ENCODE measurements around the gene DYSF. TPM values are rescaled to one million over a fixed set of nuclear protein-coding genes. Genes with fewer than 3 reads are reported as not detected.

DYSF gene
- total and polyA plus RNA-seq, 8 donors, result 17.8 to 71.4 (median 21.6) TPM

- H3K4me1 ChIP-seq, result no peaks in the 10 kb centered on the region
- no peak for ATAC-seq
- no peaks in the 10 kb centered on the region for H3K27me3 ChIP-seq
- H3K36me3 ChIP-seq, result no peaks in the 10 kb centered on the region
- DNase-seq, result no peak
- no peak for TF ChIP-seq CTCF (IDR thresholded peaks at IDR 0.05)
- no peaks in the 10 kb centered on the region for H3K9me3 ChIP-seq
- intact Hi-C loops (cut with DNase I), result no loop called here
- H3K27ac ChIP-seq, result no peak overlapping the region
- no peak overlapping the region for H3K4me3 ChIP-seq
Observed at GRCh38 chr2:71730785-71731383, 277.5 kb downstream of the DYSF start.

- Histone ChIP-seq H3K36me3 (no peaks in the 10 kb centered on the region), H3K4me3 (no peak overlapping the region), H3K4me1 (no peaks in the 10 kb centered on the region), H3K9me3 (no peaks in the 10 kb centered on the region), H3K27me3 (no peaks in the 10 kb centered on the region), H3K27ac (no peak overlapping the region)
- intact Hi-C loops (cut with DNase I), result no loop called here
- no peak for ATAC-seq
- no peak for TF ChIP-seq CTCF (IDR thresholded peaks at IDR 0.05)
- DNase-seq, result no peak
Observed at GRCh38 chr2:71734620-71735019, 281.3 kb downstream of the DYSF start.

- ATAC-seq, result no peak
- Histone ChIP-seq H3K4me3 (no peak overlapping the region), H3K36me3 (no peaks in the 10 kb centered on the region), H3K9me3 (no peaks in the 10 kb centered on the region), H3K4me1 (no peaks in the 10 kb centered on the region), H3K27me3 (no peaks in the 10 kb centered on the region), H3K27ac (no peak overlapping the region)
- intact Hi-C loops (cut with DNase I), result no loop called here
- TF ChIP-seq CTCF (IDR thresholded peaks at IDR 0.05), result no peak
- DNase-seq, result no peak
Observed at GRCh38 chr2:71735676-71736075, 282.3 kb downstream of the DYSF start.

Other genes starting within 250 kb of the DYSF start
- 1 to 10 TPM; 4.6 to 5.9 TPM for gene PAIP2B, start 226.5 kb upstream of the DYSF start, total RNA-seq
- 10 to 100 TPM in 3 of 6 donors, 1 to 10 TPM in 3; 8.4 to 11.5 (median 10.1) TPM for gene PAIP2B, start 226.5 kb upstream of the DYSF start, polyA plus RNA-seq (ENCODE audit: insufficient read length in 6 of 6)
- 10 to 100 TPM; 92.1 to 94.4 TPM for gene ZNF638, start 121.8 kb upstream of the DYSF start, total RNA-seq
- gene ZNF638, start 121.8 kb upstream of the DYSF start, polyA plus RNA-seq (ENCODE audit: insufficient read length in 6 of 6), result 100 to 1,000 TPM; 218 to 280 (median 228) TPM

Data from left lung (tissue), 10 donors.